H1 (cell line): ENCODE results near the gene GRM4.

Experiments used
- GABPA ChIP-seq: IDR thresholded peaks from 2 replicates; pipeline ENCODE4 v1.6.1; 2011; ENCODE audit warnings: mild to moderate bottlenecking, low read length, moderate library complexity, borderline replicate concordance; ENCODE audit not compliant: insufficient read depth
- KDM4A ChIP-seq: IDR thresholded peaks from one replicate; pipeline ENCODE4 v1.7.1; 2012; ENCODE audit warnings: low read depth, mild to moderate bottlenecking, moderate library complexity, low read length, inconsistent platforms; ENCODE audit not compliant: severe bottlenecking
- MAX ChIP-seq: IDR thresholded peaks from 2 replicates; pipeline ENCODE4 v1.6.1; 2012; ENCODE audit warnings: inconsistent platforms
- SIRT6 ChIP-seq: IDR thresholded peaks from one replicate; pipeline ENCODE4 v1.7.1; 2012; ENCODE audit warnings: low read length, inconsistent platforms
- TBP ChIP-seq: IDR thresholded peaks from 2 replicates; pipeline ENCODE4 v1.6.1; 2011; ENCODE audit warnings: low read depth, low read length, improper control_type of control experiment
- TCF12 ChIP-seq: IDR thresholded peaks from 2 replicates; pipeline ENCODE4 v1.6.1; 2011; ENCODE audit warnings: low read depth, mild to moderate bottlenecking, low read length
- TF ChIP-seq, protein P1 (sequence below), 3 experiments: IDR thresholded peaks; 1 replicate in 2 of 3; 2 replicates in 1 of 3; pipeline versions ENCODE4 v1.5.1 to v1.6.1; 2011; ENCODE audit warnings: low read length in 3 of 3, mild to moderate bottlenecking in 3 of 3, inconsistent platforms in 2 of 3, low read depth in 1 of 3, moderate library complexity in 1 of 3; ENCODE audit not compliant: insufficient read depth in 1 of 3; ENCODE audit errors: control extremely low read depth in 1 of 3

DNA sequence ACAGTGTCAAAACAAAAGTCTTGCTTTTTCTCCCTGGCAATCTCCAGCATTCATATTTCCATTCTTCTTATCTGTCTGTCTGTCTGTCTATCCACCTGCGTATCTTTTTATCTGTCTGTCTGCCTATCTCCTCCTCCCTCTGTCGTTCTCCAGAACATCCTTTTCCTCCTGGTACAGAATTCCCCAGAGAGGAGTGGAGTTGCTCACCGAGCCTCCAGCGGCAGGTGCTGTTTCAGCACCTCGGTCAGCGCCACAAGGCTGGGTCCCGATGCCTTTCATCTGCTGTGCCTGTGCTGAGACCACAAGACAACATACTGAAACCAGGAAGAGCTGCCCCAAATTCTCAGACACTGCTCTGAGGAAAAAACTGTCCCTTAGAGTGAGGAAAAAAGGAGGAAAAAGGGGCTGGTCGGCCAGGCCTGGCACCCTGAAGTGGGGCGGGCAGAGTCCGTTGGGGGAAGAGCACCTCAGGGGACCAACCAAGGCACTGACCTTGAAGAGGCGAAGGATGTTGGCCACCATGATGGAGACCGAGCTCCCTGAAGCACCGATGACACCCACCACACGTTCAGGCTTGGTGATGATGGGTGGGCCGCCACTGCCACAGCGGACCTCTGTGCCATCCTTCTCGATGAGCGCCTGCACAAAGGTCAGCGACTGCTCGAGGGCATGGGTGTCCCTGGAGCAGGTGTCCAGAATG, 13.3 kb downstream of the GRM4 start:
- TF ChIP-seq, protein P1, sequence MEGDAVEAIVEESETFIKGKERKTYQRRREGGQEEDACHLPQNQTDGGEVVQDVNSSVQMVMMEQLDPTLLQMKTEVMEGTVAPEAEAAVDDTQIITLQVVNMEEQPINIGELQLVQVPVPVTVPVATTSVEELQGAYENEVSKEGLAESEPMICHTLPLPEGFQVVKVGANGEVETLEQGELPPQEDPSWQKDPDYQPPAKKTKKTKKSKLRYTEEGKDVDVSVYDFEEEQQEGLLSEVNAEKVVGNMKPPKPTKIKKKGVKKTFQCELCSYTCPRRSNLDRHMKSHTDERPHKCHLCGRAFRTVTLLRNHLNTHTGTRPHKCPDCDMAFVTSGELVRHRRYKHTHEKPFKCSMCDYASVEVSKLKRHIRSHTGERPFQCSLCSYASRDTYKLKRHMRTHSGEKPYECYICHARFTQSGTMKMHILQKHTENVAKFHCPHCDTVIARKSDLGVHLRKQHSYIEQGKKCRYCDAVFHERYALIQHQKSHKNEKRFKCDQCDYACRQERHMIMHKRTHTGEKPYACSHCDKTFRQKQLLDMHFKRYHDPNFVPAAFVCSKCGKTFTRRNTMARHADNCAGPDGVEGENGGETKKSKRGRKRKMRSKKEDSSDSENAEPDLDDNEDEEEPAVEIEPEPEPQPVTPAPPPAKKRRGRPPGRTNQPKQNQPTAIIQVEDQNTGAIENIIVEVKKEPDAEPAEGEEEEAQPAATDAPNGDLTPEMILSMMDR (IDR thresholded peaks at IDR 0.05; ENCODE audit: control extremely low read depth in 1 of 3, insufficient read depth in 1 of 3, low read depth in 1 of 3, low read length in 3 of 3) = no peak
- no peak for TF ChIP-seq SIRT6
- peak; percentile 66; the same call in 1 of the 2 replicates for TF ChIP-seq TCF12
- no peak for TF ChIP-seq KDM4A
- no peak for TF ChIP-seq TBP
- peak; percentile 74 for TF ChIP-seq MAX
- TF ChIP-seq GABPA = no peak; the same call in 1 of the 2 replicates
